ENCODE measurements around the gene NYNRIN. TPM values are rescaled to one million over a fixed set of nuclear protein-coding genes. Genes with fewer than 3 reads are reported as not detected.

The NYNRIN gene
- total and polyA plus RNA-seq, 2 of the 4 experiments (the other 2 are of a cell fraction), result 2.2 to 5.4 TPM

DNA sequence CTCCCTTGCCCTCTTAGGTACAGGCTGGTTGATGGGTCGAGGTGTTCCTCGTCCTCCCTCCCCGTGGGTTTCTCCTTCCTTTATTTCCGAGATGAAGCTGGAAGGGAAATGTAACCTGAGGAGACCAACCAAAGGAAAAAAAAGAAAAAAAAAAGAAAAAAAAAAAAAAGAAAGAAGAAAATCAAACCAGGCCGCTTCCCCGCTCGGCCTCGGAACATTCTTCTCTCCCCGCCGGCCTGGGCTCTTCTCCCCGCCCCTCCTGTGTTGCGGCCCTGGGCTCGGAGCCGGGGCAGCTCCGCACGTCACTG lies 32.4 kb upstream of the NYNRIN start:
- H3K36me3 ChIP-seq (ENCODE audit: control insufficient read depth, insufficient read depth, low read length), result peaks cover 8% of the 10 kb centered on the region; the same call in 1 of the 2 replicates
- ChIA-PET POLR2A (ENCODE audit: unreplicated experiment) (interaction anchor here (0.6 to 1.6 kb wide), 5 partner anchors 52 to 75 kb away, joined by 3 to 7 read pairs (median 6); partner anchors contain the start of gene KHNYN), CTCF (interaction anchor here (0.6 to 2.3 kb wide), 8 partner anchors 18 to 70 kb away, joined by 3 to 30 read pairs (median 4); partner anchors contain the start of genes CBLN3 and KHNYN)
- H3K18ac ChIP-seq (ENCODE audit: low read depth, low read length), result peak overlapping the region; percentile 95
- peak overlapping the region; percentile 90; the same call in 1 of the 2 replicates for H3K56ac ChIP-seq (ENCODE audit: extremely low read depth, insufficient read depth, low read length)
- intact Hi-C loops (cut with micrococcal nuclease) (loop anchor here (2.0 kb wide), 1 partner anchor 32 kb away; the partner anchor contains the start of gene NYNRIN), in situ Hi-C loops (cut with MboI; ENCODE audit: low sequenced_read_pairs) (loop anchor here (10.0 kb wide), 1 partner anchor 68 kb away; no protein-coding TSS in a partner anchor), dilution Hi-C loops (cut with HindIII; ENCODE audit: low sequenced_read_pairs, unreplicated experiment) (no loop called here)
- H3K4me2 ChIP-seq (ENCODE audit: low read depth, low read length), result peak overlapping the region; percentile 80
- no peaks in the 10 kb centered on the region for H3K27me3 ChIP-seq (ENCODE audit: control insufficient read depth, insufficient read depth, low read length)
- H2BK15ac ChIP-seq (ENCODE audit: low read depth, low read length), result peak overlapping the region; percentile 55; the same call in 1 of the 3 replicates
- peaks cover 8% of the 10 kb centered on the region; the same call in 1 of the 2 replicates for H3K9me1 ChIP-seq (ENCODE audit: insufficient read depth, low read length)
- peak overlapping the region; percentile 89 for H2AFZ ChIP-seq (replicated peaks; ENCODE audit: low read length, poor library complexity)
- H4K91ac ChIP-seq (ENCODE audit: insufficient read depth, low read depth, low read length), result peak overlapping the region; percentile 91
- peaks cover 4% of the 10 kb centered on the region for H4K20me1 ChIP-seq (ENCODE audit: insufficient read depth, low read length)
- peak overlapping the region; percentile 83 for H2BK120ac ChIP-seq (ENCODE audit: low read depth, low read length)
- peak overlapping the region; percentile 73 for H4K5ac ChIP-seq (ENCODE audit: low read depth, low read length)
- peaks cover 3 to 26% of the 10 kb centered on the region in 2 experiments; a peak in 3 of 4 replicates for H3K79me1 ChIP-seq (ENCODE audit: low read depth in 1 of 2, low read length in 2 of 2)
- peak overlapping the region; percentile 97 for H3K4ac ChIP-seq (ENCODE audit: low read depth, low read length)
- peak overlapping the region; percentile 89 for H3K9ac ChIP-seq (ENCODE audit: low read depth, low read length)
- no peaks in the 10 kb centered on the region for H3K9me3 ChIP-seq (ENCODE audit: control insufficient read depth, insufficient read depth, low read length)
- no peak for ATAC-seq (ENCODE audit: low read depth)
- BruUV-seq (replicated peaks), result no TSS peak
- H2AK5ac ChIP-seq (ENCODE audit: low read depth, low read length), result peak overlapping the region; percentile 93; the same call in 1 of the 2 replicates
- H2AK9ac ChIP-seq (replicated peaks; ENCODE audit: low read depth, low read length, poor library complexity), result peak overlapping the region; percentile 86
- peak overlapping the region; percentile 98 for H3K27ac ChIP-seq (ENCODE audit: insufficient read depth, low read length)
- H2BK5ac ChIP-seq (ENCODE audit: low read depth, low read length, poor library complexity, severe bottlenecking), result peak overlapping the region; percentile 95
- TF ChIP-seq CEBPB (IDR thresholded peaks at IDR 0.05; ENCODE audit: low read depth, low read length) (no peak), SMC3 (IDR thresholded peaks at IDR 0.05; ENCODE audit: low read depth, low read length) (no peak), BHLHE40 (IDR thresholded peaks at IDR 0.05; ENCODE audit: low read depth, low read length) (peak; percentile 0; the same call in 1 of the 2 replicates), RCOR1 (IDR thresholded peaks at IDR 0.05; ENCODE audit: insufficient replicate concordance, low read length) (no peak), CHD1 (IDR thresholded peaks at IDR 0.05; ENCODE audit: low read depth, low read length) (no peak), POLR2A (IDR thresholded peaks at IDR 0.05; ENCODE audit: low read depth, low read length) (peak; percentile 75), MAZ (IDR thresholded peaks at IDR 0.05; ENCODE audit: borderline replicate concordance, low read depth, low read length) (no peak), MAFK (IDR thresholded peaks at IDR 0.05; ENCODE audit: low read depth, low read length) (no peak)
- TF ChIP-seq, protein P1, sequence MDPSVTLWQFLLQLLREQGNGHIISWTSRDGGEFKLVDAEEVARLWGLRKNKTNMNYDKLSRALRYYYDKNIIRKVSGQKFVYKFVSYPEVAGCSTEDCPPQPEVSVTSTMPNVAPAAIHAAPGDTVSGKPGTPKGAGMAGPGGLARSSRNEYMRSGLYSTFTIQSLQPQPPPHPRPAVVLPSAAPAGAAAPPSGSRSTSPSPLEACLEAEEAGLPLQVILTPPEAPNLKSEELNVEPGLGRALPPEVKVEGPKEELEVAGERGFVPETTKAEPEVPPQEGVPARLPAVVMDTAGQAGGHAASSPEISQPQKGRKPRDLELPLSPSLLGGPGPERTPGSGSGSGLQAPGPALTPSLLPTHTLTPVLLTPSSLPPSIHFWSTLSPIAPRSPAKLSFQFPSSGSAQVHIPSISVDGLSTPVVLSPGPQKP (IDR thresholded peaks at IDR 0.05; ENCODE audit: borderline replicate concordance, low read depth, low read length), result no peak
- TF ChIP-seq, protein P2, sequence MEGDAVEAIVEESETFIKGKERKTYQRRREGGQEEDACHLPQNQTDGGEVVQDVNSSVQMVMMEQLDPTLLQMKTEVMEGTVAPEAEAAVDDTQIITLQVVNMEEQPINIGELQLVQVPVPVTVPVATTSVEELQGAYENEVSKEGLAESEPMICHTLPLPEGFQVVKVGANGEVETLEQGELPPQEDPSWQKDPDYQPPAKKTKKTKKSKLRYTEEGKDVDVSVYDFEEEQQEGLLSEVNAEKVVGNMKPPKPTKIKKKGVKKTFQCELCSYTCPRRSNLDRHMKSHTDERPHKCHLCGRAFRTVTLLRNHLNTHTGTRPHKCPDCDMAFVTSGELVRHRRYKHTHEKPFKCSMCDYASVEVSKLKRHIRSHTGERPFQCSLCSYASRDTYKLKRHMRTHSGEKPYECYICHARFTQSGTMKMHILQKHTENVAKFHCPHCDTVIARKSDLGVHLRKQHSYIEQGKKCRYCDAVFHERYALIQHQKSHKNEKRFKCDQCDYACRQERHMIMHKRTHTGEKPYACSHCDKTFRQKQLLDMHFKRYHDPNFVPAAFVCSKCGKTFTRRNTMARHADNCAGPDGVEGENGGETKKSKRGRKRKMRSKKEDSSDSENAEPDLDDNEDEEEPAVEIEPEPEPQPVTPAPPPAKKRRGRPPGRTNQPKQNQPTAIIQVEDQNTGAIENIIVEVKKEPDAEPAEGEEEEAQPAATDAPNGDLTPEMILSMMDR (conservative IDR thresholded peaks at IDR 0.05; ENCODE audit: low read depth, low read length), result no peak
- no peak for DNase-seq
- H3K14ac ChIP-seq (replicated peaks; ENCODE audit: low read depth, low read length), result peak overlapping the region; percentile 62; the same call in 1 of the 2 replicates
- no CpG with 5 or more reads among the region's 16 CpGs for WGBS, 2 experiments (ENCODE audit: extremely low coverage in 2 of 2, insufficient read length in 1 of 2)
- no peak overlapping the region for H2BK20ac ChIP-seq (ENCODE audit: low read depth, low read length)
- H3K23ac ChIP-seq (ENCODE audit: low read depth, low read length), result peak overlapping the region; percentile 39
- peak overlapping the region; percentile 26 for H3K4me3 ChIP-seq (ENCODE audit: insufficient read depth, low read depth, low read length)
- peak overlapping the region; percentile 92 to 98; a peak in 3 of 4 replicates for H4K8ac ChIP-seq (ENCODE audit: low read depth in 2 of 2, low read length in 2 of 2)
- peaks cover 11% of the 10 kb centered on the region for H3K4me1 ChIP-seq (ENCODE audit: control insufficient read depth, insufficient read depth, low read length)

All from IMR-90 (cell line).